IPS-18c (cell line): ENCODE data around the gene UQCC5.

ENCODE experiments used
- H3K4me3 ChIP-seq: 2 replicates; pipeline ENCODE4 v1.7.0; 2013; ENCODE audit warnings: low read depth, mild to moderate bottlenecking, low read length, moderate library complexity; ENCODE audit not compliant: insufficient read depth
- H3K9me3 ChIP-seq: one replicate; pipeline ENCODE4 v1.6.1; 2013; ENCODE audit warnings: mild to moderate bottlenecking, low read length, moderate library complexity; ENCODE audit not compliant: control insufficient read depth, insufficient read depth

The UQCC5 gene

DNA sequence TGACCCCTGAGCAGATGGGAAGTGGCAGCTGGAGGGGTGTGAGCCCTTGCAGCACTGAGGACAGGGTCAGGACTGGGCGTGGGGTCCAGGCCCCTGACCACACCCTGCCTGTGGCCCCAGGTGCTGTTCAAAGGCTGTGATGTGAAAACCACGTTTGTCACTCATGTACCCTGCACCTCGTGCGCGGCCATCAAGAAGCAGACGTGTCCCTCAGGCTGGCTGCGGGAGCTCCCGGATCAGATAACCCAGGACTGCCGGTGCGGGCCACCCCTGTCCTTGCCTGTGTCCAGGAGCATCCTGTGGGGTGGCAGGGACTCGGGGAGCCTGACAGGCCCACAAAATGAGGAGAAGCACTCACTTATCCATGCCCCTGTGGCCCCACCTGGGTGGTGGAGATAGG, 35.4 kb upstream of the UQCC5 start:
- no peak overlapping the region for H3K4me3 ChIP-seq
- no peaks in the 10 kb centered on the region for H3K9me3 ChIP-seq

DNA sequence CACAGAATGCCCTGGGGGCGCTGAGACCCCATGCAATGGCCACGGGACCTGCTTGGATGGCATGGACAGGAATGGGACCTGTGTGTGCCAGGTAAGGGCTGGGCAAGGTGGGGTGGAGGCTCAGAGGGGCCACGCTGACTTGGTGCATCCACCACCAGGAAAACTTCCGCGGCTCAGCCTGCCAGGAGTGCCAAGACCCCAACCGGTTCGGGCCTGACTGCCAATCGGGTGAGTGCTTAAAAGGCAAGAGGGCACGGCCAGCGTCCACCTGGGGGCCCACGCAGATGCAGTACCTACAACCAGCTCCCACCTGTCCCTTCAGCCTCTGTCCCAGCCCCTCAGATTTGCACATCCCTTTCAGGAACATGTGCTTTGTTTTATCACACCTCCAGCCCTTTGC, 34.4 kb upstream of the UQCC5 start:
- Histone ChIP-seq H3K9me3 (no peaks in the 10 kb centered on the region), H3K4me3 (no peak overlapping the region)

DNA sequence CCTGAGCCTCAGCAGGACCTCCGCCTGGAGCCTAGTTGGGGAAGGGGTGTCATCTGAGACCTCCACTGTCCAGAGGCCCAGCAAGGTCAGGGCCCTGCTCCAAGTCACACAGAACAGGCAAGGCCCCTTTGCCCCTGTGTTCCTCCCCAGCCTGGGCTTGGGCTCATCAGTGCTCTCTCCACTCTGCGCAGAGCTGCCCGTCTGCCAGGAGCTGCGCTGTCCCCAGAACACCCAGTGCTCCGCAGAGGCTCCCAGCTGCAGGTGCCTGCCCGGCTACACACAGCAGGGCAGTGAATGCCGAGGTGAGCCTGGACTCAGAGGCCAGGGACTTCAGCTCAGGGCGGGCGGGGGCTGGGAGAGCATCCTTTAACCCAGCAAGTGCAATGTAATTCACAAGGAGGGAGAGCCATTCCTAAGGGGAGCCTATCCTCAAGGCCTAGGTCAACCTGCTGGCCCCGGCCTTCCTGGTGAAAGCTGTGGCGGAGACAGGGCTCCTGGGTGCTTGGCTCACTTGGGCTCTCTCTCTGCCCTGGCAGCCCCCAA, 33.5 kb upstream of the UQCC5 start:
- Histone ChIP-seq H3K4me3 (no peak overlapping the region), H3K9me3 (no peaks in the 10 kb centered on the region)

DNA sequence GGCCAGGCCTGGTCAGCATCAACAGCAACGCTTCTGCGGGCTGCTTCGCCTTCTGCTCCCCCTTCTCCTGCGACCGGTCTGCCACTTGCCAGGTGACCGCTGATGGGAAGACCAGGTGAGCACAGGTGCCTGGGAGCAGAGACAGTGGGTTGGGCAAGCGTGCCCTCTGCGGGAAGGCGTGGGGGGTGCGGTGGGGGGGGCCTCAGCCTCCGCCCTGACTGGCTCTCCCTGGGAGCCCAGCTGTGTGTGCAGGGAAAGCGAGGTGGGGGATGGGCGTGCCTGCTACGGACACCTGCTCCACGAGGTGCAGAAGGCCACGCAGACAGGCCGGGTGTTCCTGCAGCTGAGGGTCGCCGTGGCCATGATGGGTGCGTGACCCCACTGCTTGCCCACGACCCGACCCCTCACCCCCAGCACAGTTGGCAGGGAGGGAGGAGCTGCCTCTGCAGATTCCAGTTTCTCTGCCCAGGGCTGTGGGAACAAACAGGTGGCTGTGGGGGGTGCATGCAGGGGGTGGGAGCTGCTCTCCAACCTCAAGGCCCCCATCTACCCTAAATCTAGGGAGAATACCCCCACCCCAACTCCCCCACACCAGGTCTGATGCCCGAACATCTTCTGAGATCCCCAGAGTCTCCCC, 32.5 kb upstream of the UQCC5 start:
- no peaks in the 10 kb centered on the region for H3K9me3 ChIP-seq
- no peak overlapping the region for H3K4me3 ChIP-seq

DNA sequence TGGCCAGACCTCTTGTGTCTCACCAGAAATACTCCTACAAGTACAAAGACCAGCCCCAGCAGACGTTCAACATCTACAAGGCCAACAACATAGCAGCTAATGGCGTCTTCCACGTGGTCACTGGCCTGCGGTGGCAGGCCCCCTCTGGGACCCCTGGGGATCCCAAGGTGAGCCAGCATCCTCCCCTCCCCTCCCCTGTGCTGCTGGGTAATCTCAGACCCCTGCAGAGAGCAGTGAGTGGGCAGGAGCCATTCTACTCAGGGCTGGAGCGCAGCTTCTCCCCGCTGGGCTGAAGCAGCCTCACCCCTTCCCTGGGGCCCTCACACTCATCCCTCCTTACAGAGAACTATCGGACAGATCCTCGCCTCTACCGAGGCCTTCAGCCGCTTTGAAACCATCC, 31.4 kb upstream of the UQCC5 start:
- Histone ChIP-seq H3K4me3 (no peak overlapping the region), H3K9me3 (no peaks in the 10 kb centered on the region)

DNA sequence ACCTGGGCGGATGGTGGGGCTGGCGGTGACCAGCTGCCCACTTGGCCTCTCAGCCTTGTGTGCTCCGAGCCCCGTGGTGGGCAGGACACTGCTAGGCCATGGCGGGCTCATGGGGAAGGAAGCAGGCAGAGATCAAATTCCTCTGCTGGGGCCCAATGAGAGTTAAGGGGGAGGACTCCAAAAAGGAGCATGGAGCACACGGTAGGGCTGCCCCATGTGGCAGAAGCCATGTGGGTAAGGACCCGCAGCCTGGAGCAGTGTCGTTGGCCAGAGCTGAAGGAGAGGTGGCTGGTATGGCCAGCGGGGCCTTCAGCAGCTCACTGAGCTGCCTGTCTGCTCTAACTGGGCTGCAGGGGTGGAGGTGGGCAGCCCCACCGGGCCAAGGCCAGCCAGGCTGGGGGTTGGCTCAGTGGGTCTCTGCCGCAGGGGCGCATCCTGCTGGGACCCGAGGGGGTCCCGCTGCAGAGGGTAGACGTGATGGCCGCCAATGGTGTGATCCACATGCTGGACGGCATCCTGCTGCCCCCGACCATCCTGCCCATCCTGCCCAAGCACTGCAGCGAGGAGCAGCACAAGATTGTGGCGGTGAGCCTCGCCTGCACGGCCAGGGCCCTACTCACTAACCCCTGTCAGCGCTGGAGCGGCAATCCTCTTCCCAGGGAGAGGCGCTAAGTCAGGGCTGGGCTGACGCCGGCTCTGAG, 30.0 kb upstream of the UQCC5 start:
- H3K4me3 ChIP-seq: no peak overlapping the region
- no peaks in the 10 kb centered on the region for H3K9me3 ChIP-seq

DNA sequence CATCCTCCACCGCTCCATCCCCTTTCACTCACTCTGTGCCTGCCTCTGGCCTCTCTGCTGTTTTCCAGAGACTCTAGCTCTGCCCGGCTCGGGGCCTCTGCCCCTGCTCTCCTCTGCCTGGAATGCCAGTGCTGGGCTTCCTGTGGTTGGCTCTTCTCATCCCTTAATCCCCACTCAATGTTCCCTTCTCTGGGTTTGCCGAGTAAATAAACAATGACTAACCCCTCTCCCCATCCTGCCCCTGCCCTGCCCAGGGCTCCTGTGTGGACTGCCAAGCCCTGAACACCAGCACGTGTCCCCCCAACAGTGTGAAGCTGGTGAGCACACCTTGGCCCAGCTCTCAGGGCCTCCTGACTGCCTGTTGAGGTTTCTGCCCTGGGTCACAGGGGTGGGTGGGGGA, 29.0 kb upstream of the UQCC5 start:
- Histone ChIP-seq H3K9me3 (no peaks in the 10 kb centered on the region), H3K4me3 (no peak overlapping the region)

DNA sequence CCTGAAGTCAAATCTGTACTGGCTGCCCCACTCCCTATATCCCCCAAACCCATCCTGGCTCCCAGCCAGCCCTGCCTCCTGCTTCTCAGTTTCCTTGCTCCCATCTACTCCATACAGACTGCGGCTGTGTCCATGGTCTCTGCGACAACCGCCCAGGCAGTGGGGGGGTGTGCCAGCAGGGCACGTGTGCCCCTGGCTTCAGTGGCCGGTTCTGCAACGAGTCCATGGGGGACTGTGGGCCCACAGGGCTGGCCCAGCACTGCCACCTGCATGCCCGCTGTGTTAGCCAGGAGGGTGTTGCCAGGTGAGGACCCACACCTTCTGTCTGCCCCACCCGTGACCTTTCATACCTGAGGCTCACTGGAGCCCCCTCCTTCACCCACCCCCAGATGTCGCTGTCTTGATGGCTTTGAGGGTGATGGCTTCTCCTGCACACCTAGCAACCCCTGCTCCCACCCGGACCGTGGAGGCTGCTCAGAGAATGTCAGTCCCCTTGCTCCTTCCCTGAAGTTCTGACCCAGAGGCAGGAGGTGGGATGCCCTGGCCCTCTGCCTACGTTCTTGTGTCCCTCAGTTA, 26.6 kb upstream of the UQCC5 start:
- Histone ChIP-seq H3K9me3 (no peaks in the 10 kb centered on the region), H3K4me3 (no peak overlapping the region)

DNA sequence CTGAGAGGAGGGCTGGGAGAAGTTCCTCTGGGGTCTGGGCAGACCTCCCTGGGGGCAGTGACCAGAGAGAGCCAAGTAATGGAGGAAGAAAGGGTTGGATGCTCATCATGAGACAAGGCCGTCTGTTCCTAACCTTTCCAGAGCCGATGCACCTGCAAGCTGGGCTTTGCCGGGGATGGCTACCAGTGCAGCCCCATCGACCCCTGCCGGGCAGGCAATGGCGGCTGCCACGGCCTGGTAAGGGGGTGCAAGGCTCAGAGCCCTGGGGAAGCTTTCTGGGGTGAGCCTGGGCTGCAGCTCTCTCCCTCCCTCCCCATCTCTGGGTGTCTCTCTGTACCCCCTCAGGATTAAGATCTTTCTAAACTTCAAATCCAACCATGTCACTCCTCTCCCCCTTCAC, 24.9 kb upstream of the UQCC5 start:
- H3K9me3 ChIP-seq: no peaks in the 10 kb centered on the region

DNA sequence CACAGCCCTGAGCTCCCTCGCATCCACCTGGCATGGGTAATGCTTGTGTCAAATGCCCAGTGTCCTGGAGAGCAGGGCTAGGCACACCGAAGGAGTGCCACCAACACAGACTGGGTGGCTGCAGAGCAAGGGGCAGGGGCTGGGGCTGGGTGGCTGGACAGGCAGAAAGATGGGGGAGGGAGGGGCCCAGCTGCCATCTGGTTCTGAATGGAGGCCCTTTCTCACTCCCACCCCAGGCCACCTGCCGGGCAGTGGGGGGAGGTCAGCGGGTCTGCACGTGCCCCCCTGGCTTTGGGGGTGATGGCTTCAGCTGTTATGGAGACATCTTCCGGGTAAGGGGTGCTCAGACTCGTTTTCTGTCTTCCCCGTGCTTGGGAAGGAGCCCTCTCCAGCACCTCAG, 24.3 kb upstream of the UQCC5 start:
- Histone ChIP-seq H3K9me3 (no peaks in the 10 kb centered on the region), H3K4me3 (no peak overlapping the region)

More for the DNA sequence above, 24.9 kb upstream of the UQCC5 start:
- no peak overlapping the region for H3K4me3 ChIP-seq

DNA sequence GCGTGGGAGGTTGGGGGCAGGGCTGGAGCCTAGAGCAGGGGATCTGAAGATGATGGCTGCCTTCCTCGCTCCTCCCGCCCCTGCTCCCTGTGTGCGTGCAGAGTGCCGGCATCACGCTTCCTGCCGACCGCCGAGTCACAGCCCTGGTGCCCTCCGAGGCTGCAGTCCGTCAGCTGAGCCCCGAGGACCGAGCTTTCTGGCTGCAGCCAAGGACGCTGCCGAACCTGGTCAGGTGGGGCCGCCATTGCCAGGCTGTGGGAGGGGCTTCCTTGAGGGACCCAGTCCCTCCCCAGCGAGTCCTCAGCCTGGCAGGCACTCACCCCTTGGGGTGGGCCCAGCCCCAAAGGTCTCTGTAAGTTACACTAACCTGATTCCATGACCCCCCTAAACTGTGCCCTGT, 23.7 kb upstream of the UQCC5 start:
- H3K4me3 ChIP-seq: no peak overlapping the region
- H3K9me3 ChIP-seq: no peaks in the 10 kb centered on the region

DNA sequence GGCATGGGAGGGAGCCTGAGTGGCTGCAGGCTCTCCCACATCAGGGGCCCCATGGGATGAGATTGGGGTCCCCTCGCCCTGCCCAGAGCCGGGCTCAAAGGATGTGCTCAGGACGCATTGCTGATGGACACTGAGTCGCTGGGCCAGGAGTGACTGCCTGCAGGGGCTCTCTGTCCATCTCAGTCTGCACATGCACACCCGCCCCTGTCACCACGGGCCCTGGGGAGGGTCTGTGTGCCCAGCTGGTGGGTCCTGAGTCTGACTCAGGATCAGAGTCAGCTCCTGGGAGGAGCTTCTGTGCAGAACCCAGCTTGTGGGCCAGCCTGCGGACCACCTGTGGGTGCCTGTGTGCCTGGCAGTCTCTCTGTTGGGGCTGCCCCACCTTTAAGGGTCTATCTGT, 23.1 kb upstream of the UQCC5 start:
- Histone ChIP-seq H3K9me3 (no peaks in the 10 kb centered on the region), H3K4me3 (no peak overlapping the region)

DNA sequence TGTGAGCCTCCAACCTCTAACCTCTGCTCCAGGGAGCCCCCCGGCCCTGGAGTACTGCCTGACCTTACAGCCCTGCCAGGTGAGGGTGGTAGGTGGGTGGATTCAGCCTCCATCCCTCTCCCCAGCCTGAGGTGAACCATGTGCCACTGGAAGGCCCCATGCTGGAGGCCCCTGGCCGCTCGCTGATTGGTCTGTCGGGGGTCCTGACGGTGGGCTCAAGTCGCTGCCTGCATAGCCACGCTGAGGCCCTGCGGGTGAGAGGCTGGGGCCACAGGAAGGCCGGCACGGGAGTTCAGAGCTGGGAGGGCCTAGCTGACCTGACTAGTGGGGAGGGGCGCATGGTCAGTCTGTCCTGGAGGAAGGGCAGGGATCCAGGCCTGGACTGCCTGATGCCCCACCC, 21.8 kb upstream of the UQCC5 start:
- no peak overlapping the region for H3K4me3 ChIP-seq

DNA sequence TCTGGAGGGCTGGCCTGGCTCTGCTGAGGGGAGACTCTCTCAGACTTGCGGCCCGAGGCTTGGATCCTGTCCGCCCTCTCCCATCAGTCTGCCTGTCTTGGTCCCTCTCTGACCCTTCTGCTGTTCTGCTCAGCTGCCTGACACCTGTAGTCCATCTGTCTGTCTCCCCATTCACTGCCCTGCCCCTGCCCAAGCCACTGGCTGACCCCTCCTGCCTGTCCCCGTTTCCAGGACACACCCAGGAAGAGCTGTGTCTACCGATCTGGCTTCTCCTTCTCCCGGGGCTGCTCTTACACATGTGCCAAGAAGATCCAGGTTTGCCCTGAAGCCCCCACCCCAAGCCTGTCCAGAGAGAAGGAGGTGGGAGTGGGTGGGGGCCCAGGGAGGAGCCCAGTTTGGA, 21.2 kb upstream of the UQCC5 start:
- Histone ChIP-seq H3K4me3 (no peak overlapping the region), H3K9me3 (no peaks in the 10 kb centered on the region)

More for the DNA sequence above, 21.8 kb upstream of the UQCC5 start:
- no peaks in the 10 kb centered on the region for H3K9me3 ChIP-seq

DNA sequence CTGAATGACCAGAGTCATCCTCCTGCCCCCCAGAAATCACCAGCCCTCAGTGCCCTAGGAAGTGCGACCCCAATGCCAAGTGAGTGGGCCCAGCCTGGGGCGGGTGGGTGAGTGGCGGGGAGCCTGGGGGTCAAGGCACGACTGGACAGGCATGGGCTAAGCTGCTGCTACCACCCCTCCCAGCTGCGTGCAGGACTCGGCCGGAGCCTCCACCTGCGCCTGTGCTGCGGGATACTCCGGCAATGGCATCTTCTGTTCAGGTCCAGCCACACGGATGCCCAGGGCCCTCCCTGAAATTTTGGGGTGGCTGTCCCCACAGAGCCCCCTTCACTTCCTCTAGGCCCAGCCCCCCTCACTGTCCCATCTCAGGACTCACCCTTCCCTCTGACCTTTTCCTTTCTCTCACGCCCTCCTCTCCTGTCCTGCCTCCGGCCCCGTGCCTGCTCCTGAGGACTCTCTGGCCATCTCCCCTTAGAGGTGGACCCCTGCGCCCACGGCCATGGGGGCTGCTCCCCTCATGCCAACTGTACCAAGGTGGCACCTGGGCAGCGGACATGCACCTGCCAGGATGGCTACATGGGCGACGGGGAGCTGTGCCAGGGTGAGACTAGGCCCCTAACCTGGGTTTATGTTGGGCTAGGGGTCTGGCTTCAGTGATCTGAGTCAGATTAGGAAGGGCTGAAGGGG, 19.8 kb upstream of the UQCC5 start:
- no peaks in the 10 kb centered on the region for H3K9me3 ChIP-seq
- no peak overlapping the region for H3K4me3 ChIP-seq

DNA sequence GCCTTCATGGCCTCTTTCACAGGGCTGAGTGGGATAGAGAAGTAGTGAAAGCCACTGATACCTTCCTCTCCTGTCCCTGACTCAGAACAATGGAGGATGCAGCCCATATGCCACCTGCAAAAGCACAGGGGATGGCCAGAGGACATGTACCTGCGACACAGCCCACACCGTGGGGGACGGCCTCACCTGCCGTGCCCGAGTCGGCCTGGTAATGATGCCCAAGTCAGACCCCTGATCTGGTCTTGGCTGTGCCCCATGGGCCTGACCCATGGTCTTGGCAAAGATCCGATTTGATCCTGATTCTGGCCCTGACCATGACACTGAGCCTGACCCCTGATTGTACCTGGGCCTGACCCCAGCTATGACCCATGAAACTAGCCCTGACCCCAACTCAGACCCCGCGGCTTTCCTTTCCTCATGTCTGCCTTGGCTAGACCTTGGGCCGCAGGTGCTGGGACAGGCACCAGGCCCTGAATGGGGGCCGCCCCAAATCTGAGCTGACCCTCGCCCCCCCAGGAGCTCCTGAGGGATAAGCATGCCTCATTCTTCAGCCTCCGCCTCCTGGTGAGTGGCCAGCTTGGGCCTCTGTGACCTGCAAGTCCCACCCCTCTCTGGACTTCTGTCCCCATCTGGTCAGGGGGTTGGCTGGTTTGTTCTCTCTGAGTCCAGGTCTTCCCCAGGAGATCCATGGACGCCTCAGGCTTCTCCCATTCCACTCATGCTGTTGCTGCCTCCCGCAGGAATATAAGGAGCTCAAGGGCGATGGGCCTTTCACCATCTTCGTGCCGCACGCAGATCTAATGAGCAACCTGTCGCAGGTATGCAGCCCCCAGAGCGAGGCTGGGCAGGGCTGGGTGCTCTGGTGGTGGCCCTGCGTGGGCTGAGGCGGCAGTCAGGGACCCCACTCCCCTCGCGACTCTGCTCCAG, 18.3 kb upstream of the UQCC5 start:
- peak overlapping the region; percentile 46; the same call in 1 of the 2 replicates for H3K4me3 ChIP-seq
- no peaks in the 10 kb centered on the region for H3K9me3 ChIP-seq
